SH-SY5Y (cell line): ENCODE data around the gene MAN1A2.

Source experiments
- GATA2 ChIP-seq: IDR thresholded peaks from 2 replicates; pipeline ENCODE4 v1.6.1; 2011; ENCODE audit warnings: mild to moderate bottlenecking, low read depth, low read length
- GATA3 ChIP-seq: IDR thresholded peaks from 2 replicates; pipeline ENCODE4 v1.6.1; 2011; ENCODE audit warnings: low read depth, mild to moderate bottlenecking, low read length, moderate library complexity

GRCh38 chr1:117373932-117374331 is 6.7 kb downstream of the MAN1A2 start:
- TF ChIP-seq GATA2 = no peak
- no peak for TF ChIP-seq GATA3
